ENCODE results near the gene SELENOV. TPM values are rescaled to one million over a fixed set of nuclear protein-coding genes. Genes with fewer than 3 reads are reported as not detected.

The SELENOV gene
- total RNA-seq, 1 donor from 2014 or later: not detected

DNA sequence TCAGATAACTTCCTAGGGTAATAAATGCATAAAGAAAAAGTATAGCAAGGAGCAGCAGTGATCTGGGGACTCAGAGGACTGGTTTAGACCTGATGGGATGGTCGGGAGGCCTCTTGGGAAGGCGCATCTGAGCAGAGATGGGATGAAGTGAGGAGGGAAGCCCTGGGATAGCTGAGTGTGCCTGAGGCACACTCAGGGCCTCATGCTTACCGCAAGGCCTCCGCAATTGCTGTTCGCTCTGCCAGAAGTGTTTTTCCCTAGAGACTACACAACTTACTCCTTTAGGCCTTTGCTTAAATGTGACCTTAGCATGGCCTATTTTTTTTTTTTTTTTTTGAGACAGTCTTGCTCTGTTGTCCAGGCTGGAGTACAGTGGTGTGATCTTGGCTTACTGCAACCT lies 20.3 kb upstream of the SELENOV start:
- no peak for DNase-seq (ENCODE audit: low read depth)

- DNase-seq (ENCODE audit: low read depth): no peak
These were observed 18.9 kb upstream of the SELENOV start for GRCh38 chr19:39496063-39496462.

GRCh38 chr19:39497701-39497995 lies 17.3 kb upstream of the SELENOV start:
- DNase-seq (ENCODE audit: low read depth): no peak

GRCh38 chr19:39497996-39498797 lies 16.7 kb upstream of the SELENOV start:
- no peak for DNase-seq (ENCODE audit: low read depth)

- DNase-seq (ENCODE audit: low read depth): no peak
These were observed 15.9 kb upstream of the SELENOV start, which contains the start of gene DLL3 for GRCh38 chr19:39498798-39499642. Gene DLL3 (plus strand): TSS chr19:39498947. CDS start chr19:39498975, 28 bp downstream.

- DNase-seq (ENCODE audit: low read depth): no peak
These were observed 15.0 kb upstream of the SELENOV start for GRCh38 chr19:39499932-39500331.

- DNase-seq (ENCODE audit: low read depth): no peak
These were observed 14.4 kb upstream of the SELENOV start for GRCh38 chr19:39500543-39500942.

DNA sequence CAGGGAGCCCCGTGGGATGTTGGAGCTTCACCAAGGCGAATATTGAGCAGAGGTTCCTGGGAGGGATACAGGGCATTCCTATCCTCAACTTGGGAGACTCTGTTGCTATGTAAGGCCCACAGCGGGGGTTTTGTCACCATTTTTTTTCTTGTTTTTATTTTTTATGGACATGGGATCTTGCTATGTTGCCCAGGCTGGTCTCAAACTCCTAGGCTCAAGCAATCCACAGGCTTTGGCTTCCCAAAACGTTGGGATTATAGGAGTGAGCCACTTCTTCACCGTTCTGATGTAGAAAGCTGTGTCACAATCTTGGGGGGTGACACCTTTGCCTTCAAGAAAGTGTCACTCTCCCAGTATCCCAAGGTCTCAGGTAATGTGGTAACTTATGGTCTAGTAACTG lies 13.6 kb upstream of the SELENOV start:
- no peak for DNase-seq (ENCODE audit: low read depth)

GRCh38 chr19:39502640-39503417 lies 12.1 kb upstream of the SELENOV start:
- peak; percentile 16 for DNase-seq (ENCODE audit: low read depth)

GRCh38 chr19:39506598-39506943 lies 8.4 kb upstream of the SELENOV start:
- DNase-seq (ENCODE audit: low read depth): no peak

GRCh38 chr19:39506944-39507714 lies 7.8 kb upstream of the SELENOV start:
- no peak for DNase-seq (ENCODE audit: low read depth)

- DNase-seq (ENCODE audit: low read depth): no peak
These were observed 7.1 kb upstream of the SELENOV start for GRCh38 chr19:39507715-39508364.

DNA sequence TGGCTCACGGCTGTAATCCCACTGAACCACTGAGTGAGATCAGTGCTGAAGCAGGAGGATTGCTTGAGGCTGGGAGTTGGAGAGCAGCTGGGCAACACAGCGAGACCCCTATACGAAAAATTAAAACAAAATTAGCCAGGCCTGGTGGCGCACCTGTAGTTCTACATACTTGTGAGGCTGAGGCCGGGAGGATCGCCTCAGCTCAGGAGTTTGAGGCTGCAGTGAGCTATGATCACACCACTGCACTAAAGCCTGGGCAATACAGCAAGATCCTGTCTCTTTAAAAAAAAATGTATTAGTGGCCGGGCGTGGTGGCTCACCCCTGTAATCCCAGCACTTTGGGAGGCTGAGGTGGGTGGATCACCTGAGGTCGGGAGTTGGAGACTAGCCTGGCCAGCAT lies 6.3 kb upstream of the SELENOV start:
- no peak for DNase-seq (ENCODE audit: low read depth)

- DNase-seq (ENCODE audit: low read depth): no peak
These were observed 5.7 kb upstream of the SELENOV start for GRCh38 chr19:39509233-39509632.

GRCh38 chr19:39512988-39513387 lies 2.0 kb upstream of the SELENOV start:
- DNase-seq (ENCODE audit: low read depth): no peak

- no peak for DNase-seq (ENCODE audit: low read depth)
These were observed 732 bp downstream of the SELENOV start for GRCh38 chr19:39515551-39516191.

DNA sequence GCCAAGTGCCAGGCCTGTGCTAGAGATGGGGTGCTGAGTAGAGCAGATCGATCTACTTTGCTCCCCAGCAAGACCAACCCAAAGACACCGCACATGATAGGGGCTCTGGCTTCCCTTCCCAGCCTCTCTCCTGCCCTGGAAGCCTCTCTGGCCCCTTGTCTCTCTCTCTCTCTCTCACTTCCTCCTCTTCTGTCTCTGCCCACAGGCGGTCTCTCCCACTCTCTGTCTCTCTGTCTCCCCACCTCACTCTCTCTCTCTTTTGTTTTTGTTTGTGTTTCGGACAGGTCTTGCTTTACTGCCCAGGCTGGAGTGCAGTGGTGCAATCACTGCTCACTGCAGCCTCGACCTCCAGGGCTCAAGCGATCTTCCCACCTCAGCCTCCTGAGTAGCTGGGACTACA lies 1.3 kb downstream of the SELENOV start:
- DNase-seq (ENCODE audit: low read depth): no peak

DNA sequence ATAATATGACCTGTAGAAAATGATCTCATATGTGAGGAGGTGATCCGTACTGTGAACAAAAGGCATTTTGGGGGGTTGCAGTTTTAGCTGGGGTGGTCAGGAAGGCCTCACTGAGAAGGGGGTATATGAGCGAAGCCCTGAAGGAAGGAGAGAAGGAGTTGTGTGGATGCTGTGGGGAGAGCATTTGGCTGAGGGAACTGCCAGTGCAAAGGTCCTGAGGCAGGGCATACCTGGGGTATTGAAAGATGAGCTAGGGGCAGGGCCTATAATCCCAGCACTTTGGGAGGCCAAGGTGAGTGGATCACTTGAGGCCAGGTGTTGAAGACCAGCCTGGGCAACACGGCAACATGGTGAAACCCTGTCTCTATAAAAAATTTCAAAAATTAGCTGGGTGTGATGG lies 2.5 kb downstream of the SELENOV start:
- DNase-seq (ENCODE audit: low read depth): no peak

DNA sequence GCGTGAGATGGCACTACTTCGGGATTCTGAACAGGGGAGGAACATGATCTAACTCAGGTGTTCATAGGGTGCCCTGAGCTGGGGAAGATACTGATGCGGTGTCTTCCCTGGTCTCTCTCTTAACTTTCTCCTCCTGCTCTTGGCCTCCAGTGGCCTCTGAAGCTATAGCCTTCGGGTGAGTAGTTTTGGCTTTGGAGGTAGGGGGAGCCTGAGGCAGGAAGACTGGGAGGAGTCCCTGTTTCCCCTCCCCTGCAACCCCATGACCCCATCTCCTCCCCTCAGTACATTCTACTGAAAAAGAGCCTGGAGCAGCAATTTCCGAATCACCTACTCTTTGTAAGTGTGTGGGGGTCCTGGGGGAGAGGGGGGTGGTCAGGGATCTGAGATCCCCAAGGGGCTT lies 3.5 kb downstream of the SELENOV start:
- no peak for DNase-seq (ENCODE audit: low read depth)

DNA sequence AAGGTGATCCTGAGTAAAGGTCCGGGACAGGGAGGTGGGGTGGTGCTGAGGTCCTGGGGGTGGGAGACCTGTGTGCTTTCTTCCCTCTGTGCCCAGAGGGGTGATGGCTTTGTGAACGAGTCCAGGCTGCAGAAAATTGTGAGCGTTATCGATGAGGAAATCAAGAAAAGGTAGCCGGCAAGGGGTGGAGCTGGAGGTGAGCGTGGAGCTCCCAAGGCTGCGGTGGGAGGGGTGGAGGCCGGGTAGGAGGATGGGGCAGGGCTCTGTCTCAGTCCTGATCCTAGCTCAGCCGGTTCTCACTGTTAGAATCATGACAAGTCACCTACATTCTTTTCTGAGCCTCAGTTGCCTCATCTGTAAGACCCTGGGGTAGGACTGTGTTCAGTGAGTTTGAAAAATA lies 4.0 kb downstream of the SELENOV start:
- DNase-seq (ENCODE audit: low read depth): no peak

Measured in renal cortical epithelial cell (primary cell).